Ovary (tissue), 9 donors: ENCODE results near the gene CDC20B. TPM values are rescaled to one million over a fixed set of nuclear protein-coding genes. Genes with fewer than 3 reads are reported as not detected.
"Not testable (repeated sequence)": the region's sequence is repeated elsewhere in the genome, so short reads cannot be mapped to it uniquely, and the experiment has no call there.

Experiments
- DNase-seq, 5 donors: peaks; one replicate each; pipeline ENCODE4 v3.0.0-alpha.2; 2019 to 2020
- H3K27ac ChIP-seq, 2 donors: fragments of 200-600 bp; one replicate each; pipeline versions ENCODE4 v1.5.1 to v1.8.0; 2019 to 2022
- H3K27me3 ChIP-seq: fragments of 200-600 bp; one replicate; pipeline ENCODE4 v1.8.0; 2022
- H3K36me3 ChIP-seq: fragments of 200-600 bp; sonication (generic); one replicate; pipeline ENCODE4 v1.5.1; 2019
- H3K4me1 ChIP-seq: one replicate; pipeline ENCODE4 v1.8.1; 2013; ENCODE audit warnings: mild to moderate bottlenecking, moderate library complexity; ENCODE audit not compliant: insufficient read depth
- H3K4me3 ChIP-seq: fragments of 200-600 bp; sonication (generic); one replicate; pipeline ENCODE4 v1.5.1; 2017
- H3K9me3 ChIP-seq, 2 donors: fragments of 200-600 bp in 1 of 2; sonication (generic) in 1 of 2; one replicate each; pipeline versions ENCODE4 v1.5.1 to v1.8.1; 2013 to 2019; ENCODE audit warnings: mild to moderate bottlenecking in 1 of 2, moderate library complexity in 1 of 2
- CTCF ChIP-seq, 3 donors: fragments of 450-650 bp in 2 of 3; fragments of 200-600 bp in 1 of 3; IDR thresholded peaks; one replicate each; pipeline versions ENCODE4 v1.5.1 to v1.8.0; 2016 to 2022; ENCODE audit warnings: antibody characterized with exemption in 3 of 3, mild to moderate bottlenecking in 1 of 3
- EP300 ChIP-seq: sonication (generic); formaldehyde crosslinking; IDR thresholded peaks from one replicate; pipeline ENCODE4 v1.6.1; 2017; ENCODE audit warnings: antibody characterized with exemption
- POLR2A ChIP-seq: fragments of 450-650 bp; IDR thresholded peaks from one replicate; pipeline ENCODE4 v1.6.1; 2017; ENCODE audit warnings: antibody characterized with exemption, mild to moderate bottlenecking, moderate library complexity
- WGBS, 3 donors: extraction: QIAGEN DNeasy Blood & Tissue Kit in 1 of 3; methylation state at CpG; one replicate each; pipeline versions ENCODE4 v1.1.5 to v1.1.7; 2013 to 2017; 5-methylcytosine and 5-hydroxymethylcytosine counted together
- intact Hi-C, 4 donors: fragments of 100-400 bp; cut with DNase I; formaldehyde crosslinking; loops; one replicate each; pipeline versions ENCODE4 v1.11.0 to v1.15.1; 2022 to 2023
- polyA plus RNA-seq, 2 donors: library from polyadenylated mRNA; stranded (reverse); fragments of 200-250 nt in 1 of 2; fragments of 350-450 nt in 1 of 2; fragmentation: Illumina TruSeq in 1 of 2; extraction: RNeasy Lipid Tissue Mini Kit (QIAGEN cat#74804) in 1 of 2; gene quantifications; one replicate each; pipeline ENCODE4 v1.2.3, GENCODE V29; 2013 to 2014
- total RNA-seq, 7 donors: library from RNA; depleted of rRNA in 2 of 7; stranded (reverse); fragments of >200 nt in 2 of 7; fragmentation: NEBNext Ultra II Directional in 3 of 7; extraction: Animal tissue kit (Norgen Biotek cat#: 25700) in 3 of 7; gene quantifications; one replicate each; pipeline versions ENCODE4 v1.1.0 to v1.2.4, GENCODE V29; 2016 to 2023
- donor health status: DM: no; HTN: no; CAD: no; lungs with moderate emphysema.
- donor health status: DM: no; HTN: no; CAD: no.
- donor health status: Bipolar disorder and iron deficiency.
- donor health status: DM: yes; HTN: yes; CAD: no.
- donor health status: DM: no; HTN: no; CAD: no.
- donor health status: DM: yes; HTN: yes; CAD: no.

CDC20B gene
- total and polyA plus RNA-seq, 9 donors: 0.12 to 10.7 (median 0.24) TPM; not detected in 4

GRCh38 chr5:55110217-55110616 lies 62.8 kb downstream of the CDC20B start:
- no peaks in the 10 kb centered on the region for H3K9me3 ChIP-seq
- intact Hi-C loops: no loop called here
- no peak overlapping the region for H3K4me3 ChIP-seq
- no peaks in the 10 kb centered on the region for H3K36me3 ChIP-seq
- WGBS, 3 donors: 77 to 89% (median 86%) methylated on average over 2 of the region's 2 CpGs
- H3K27ac ChIP-seq: no peak overlapping the region
- no peak for DNase-seq
- no peak for TF ChIP-seq POLR2A
- no peak for TF ChIP-seq EP300
- no peak for TF ChIP-seq CTCF (IDR thresholded peaks at IDR 0.05)
- no peaks in the 10 kb centered on the region for H3K27me3 ChIP-seq
- H3K4me1 ChIP-seq: no peaks in the 10 kb centered on the region

- intact Hi-C loops: no loop called here
- Histone ChIP-seq H3K4me1 (no peaks in the 10 kb centered on the region), H3K36me3 (no peaks in the 10 kb centered on the region), H3K4me3 (no peak overlapping the region), H3K27ac (no peak overlapping the region), H3K9me3 (no peaks in the 10 kb centered on the region), H3K27me3 (no peaks in the 10 kb centered on the region)
- no peak for DNase-seq
- WGBS, 3 donors: 73 to 83% (median 81%) methylated on average over 3 of the region's 3 CpGs
- no peak for TF ChIP-seq POLR2A
- TF ChIP-seq EP300: no peak
- no peak for TF ChIP-seq CTCF (IDR thresholded peaks at IDR 0.05)
Measured at GRCh38 chr5:55108661-55109060, 64.3 kb downstream of the CDC20B start.

- not testable (repeated sequence) for H3K9me3 ChIP-seq, DNase-seq, H3K36me3 ChIP-seq
Measured at GRCh38 chr5:55105976-55106375, 67.0 kb downstream of the CDC20B start.

GRCh38 chr5:55104946-55105701 lies 67.9 kb downstream of the CDC20B start:
- Histone ChIP-seq H3K27me3 (no peaks in the 10 kb centered on the region), H3K27ac (no peak overlapping the region), H3K4me3 (no peak overlapping the region), H3K9me3 (no peaks in the 10 kb centered on the region), H3K4me1 (no peaks in the 10 kb centered on the region), H3K36me3 (no peaks in the 10 kb centered on the region)
- no peak for DNase-seq
- TF ChIP-seq CTCF (IDR thresholded peaks at IDR 0.05) (no peak), EP300 (no peak), POLR2A (no peak)
- intact Hi-C loops: no loop called here
- 85 to 89% (median 89%) methylated on average over 5 of the region's 5 CpGs for WGBS, 3 donors

More at GRCh38 chr5:55105976-55106375, 67.0 kb downstream of the CDC20B start:
- H3K27ac ChIP-seq, H3K4me3 ChIP-seq, intact Hi-C loops, H3K4me1 ChIP-seq, H3K27me3 ChIP-seq: not testable (repeated sequence)

- intact Hi-C loops: no loop called here
- WGBS, 3 donors: 79 to 90% (median 88%) methylated on average over 2 of the region's 2 CpGs
- DNase-seq: no peak
- Histone ChIP-seq H3K27me3 (no peaks in the 10 kb centered on the region), H3K9me3 (no peaks in the 10 kb centered on the region), H3K4me1 (no peaks in the 10 kb centered on the region), H3K36me3 (no peaks in the 10 kb centered on the region), H3K27ac (no peak overlapping the region), H3K4me3 (no peak overlapping the region)
- no peak for TF ChIP-seq EP300
- no peak for TF ChIP-seq CTCF (IDR thresholded peaks at IDR 0.05)
- no peak for TF ChIP-seq POLR2A
Measured at GRCh38 chr5:55104036-55104772, 68.8 kb downstream of the CDC20B start.
